NCI-H2171 treated with DMSO at 0.1 percent for 48 hours (cell line): ENCODE measurements around the gene PRX.
"Not testable (repeated sequence)": the region's sequence is repeated elsewhere in the genome, so short reads cannot be mapped to it uniquely, and the experiment has no call there.

ENCODE experiments used
- DNase-seq: peaks from one replicate; lab custom pipeline; 2025; lab: John Stamatoyannopoulos, UW

PRX gene

DNA sequence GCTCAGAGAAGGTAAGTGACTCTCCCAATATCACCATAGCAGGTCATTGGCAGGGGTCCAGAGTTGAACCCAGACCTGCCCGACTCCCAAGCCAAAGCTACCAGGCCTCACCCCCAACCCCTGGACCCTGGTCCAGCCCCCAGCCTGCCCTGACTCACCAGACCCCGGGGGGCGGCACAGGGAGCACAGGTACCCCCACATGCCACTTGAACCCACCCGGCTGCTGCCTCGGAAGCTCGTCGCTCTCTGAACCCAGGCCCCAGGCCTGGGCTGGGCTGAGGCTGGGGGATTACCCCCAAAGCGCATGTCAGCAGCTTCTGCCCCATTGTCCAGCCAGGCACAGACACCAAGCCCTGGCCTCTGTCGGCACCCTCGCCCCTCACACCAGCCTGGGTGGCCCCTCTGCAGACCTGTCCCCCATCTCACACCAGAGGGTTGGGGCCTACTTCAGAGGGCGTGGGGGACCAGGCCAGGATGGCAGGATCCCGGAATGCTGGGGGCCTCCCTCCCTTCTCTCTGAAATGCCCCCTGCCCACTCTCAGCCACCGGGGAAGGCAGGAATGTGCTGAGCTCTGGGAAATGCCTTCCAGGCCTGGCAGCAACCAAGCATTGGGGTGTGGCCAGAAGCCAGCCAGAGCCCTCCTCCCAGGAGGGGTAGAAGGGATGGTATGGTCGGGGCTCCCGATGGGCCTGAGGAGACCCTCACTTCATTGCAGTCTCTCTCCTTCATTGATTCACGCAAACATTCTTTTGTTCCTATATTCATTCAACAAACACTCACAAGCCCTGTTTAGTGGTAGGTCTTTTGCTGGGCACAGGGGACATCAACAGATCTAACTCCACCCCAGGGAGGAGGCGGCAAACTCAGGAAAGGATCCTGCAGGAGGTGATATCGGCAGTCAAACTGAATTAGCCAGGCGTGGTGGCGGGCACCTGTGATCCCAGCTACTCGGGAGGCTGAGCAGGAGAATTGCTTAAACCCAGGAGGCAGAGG lies 1.7 kb upstream of the PRX start:
- DNase-seq = no peak

GRCh38 chr19:40412866-40413265 lies 312 bp downstream of the PRX start:
- no peak for DNase-seq

DNA sequence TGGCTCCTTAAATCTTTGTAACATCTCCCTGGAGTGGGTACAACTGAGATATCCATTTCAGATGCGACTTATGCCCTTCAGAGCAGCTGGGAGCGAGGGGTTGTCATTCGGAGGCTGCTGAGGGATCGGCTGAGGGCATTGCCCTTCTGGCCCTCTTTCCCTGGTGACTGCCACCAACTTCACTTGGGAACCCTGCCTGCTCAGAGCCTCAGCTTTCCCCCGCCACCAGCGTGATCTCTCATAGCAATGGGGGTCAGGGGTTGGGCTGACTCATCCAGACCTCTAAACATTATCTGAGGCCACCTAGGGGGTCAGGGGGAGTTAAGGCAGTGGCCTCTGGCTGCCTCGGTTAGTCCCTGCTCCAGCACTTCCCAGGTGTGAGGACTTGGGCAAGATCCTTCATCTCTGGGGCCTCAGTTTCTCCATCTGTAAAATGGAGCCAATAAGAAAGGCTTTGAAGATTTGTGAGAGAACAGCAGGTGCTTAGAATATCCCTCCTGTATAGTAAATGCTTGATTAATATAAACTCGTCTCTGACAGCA lies 1.1 kb downstream of the PRX start:
- DNase-seq = no peak

DNA sequence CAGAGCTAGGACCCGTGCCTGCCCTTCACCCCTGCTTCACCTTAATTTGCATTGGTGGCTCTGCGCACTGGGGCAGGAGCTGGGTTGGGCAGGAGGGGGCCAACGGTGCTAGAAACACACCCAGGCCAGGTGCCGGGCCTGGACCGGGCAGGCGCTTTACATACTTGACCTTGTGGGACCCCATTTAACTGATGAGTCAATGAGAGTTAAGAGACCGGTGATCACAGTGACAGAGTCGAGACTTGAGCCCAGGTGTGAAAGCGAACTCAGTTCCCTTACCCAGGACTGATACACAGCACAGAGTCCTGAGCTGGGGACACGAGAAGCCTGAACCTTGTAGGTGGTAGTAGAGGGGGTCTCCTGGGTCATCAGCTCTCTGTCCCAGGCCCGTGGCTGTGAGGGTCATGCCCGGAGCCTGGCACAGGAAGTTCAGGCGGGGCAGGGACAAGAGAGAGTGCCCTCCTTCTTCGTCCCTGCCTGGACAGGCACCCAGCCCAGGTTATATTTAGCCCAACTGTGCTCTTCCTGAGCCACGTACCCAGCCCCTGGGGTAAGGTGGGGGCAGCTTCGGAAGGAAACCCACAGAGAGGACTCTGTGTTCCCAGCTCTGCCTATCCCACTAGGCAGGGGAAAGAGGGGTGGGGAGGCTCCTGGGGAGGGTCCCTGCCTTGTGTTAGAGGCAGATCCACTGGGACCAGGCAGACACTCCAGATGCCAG lies 1.9 kb downstream of the PRX start:
- DNase-seq = no peak

DNA sequence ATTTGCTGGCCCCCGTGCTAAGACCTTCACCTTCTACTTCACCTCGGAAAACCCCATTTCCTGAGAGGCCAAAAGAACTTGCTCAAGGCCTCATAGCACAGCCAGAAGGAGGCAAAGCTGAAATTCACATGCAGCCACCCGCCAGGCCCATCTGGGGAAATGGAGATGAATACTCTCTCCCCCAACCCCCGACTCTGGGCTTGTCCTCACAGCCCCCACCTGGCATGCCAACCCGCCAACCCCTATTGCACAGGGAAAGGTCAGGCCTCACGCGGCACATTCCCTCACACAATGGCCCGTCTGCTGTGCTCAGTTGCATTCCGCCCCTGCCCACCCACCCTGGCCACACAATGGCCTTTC lies 3.2 kb downstream of the PRX start:
- DNase-seq = no peak

- not testable (repeated sequence) for DNase-seq
Observed at GRCh38 chr19:40408598-40408925, 4.6 kb downstream of the PRX start.

GRCh38 chr19:40407714-40408597 lies 5.2 kb downstream of the PRX start:
- no peak for DNase-seq

GRCh38 chr19:40403262-40403984 lies 9.8 kb downstream of the PRX start:
- peak; percentile 56 for DNase-seq

- DNase-seq = no peak
Observed at GRCh38 chr19:40400559-40400958, 12.6 kb downstream of the PRX start.

- no peak for DNase-seq
Observed at GRCh38 chr19:40398417-40399131, 14.6 kb downstream of the PRX start.

DNA sequence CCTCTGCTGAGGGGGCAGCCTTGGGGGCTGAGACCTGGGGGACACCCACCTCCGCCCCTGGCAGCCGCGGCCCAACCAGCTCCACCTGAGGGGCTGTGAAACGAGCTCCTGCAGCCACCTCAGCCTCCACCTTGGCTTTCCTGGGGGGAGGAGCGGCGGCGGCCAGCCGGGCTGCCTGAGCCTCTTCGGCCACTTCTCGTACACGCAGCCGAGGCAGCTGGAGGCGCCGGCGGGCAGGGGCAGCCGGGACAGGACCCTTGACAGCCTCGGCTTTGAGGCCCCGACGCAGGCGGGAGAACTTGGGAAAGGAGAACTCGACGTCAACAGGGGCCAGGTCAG lies 15.6 kb downstream of the PRX start:
- no peak for DNase-seq

DNA sequence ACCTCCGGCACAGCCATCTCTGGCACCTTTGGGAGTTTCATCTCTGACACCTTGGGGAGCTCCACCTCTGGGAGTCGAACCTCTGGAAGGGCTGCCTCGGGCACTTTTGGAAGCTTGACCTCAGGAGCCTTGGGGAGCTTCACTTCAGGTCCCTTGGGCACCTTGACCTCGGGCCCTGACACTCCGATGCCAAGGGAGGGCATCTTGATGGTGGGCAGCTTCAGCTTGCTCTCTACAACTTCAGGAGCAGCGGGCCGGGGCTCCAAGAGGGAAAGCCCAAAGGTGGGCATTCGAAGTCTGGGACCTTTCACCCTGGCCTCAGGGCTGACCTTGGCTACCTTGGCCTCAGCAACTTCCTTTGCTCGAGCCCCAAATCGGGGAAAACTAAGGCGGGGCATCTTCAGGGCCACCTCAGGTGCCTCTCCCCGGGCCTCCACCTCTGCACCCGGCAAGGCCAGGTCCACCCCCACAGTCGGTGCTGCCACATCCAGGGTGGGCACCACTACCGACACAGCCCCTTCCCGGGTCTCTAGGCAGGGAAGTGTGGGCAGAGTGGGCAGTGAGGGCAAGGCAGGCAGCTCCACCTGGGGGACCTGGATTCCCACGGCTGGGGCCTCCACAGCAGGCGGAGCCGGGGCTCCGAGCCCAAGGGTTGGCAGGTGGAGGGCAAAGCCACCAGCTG lies 16.2 kb downstream of the PRX start:
- DNase-seq = no peak

DNA sequence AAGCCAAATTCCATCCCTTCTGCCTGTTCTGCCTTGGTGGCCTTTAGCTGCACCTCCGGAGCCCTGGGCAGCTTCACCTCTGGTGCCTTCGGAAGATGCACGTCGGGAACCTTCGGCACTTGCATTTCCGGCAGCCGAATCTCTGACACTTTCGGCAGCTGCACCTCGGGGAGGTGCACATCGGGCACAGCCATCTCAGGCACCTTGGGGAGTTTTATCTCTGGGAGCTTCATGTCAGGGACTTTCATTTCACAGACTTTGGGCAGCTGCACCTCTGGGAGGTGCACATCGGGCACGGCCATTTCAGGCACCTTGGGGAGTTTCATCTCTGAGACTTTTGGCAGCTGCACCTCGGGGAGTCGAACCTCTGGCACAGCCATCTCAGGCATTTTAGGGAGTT lies 17.2 kb downstream of the PRX start:
- no peak for DNase-seq

DNA sequence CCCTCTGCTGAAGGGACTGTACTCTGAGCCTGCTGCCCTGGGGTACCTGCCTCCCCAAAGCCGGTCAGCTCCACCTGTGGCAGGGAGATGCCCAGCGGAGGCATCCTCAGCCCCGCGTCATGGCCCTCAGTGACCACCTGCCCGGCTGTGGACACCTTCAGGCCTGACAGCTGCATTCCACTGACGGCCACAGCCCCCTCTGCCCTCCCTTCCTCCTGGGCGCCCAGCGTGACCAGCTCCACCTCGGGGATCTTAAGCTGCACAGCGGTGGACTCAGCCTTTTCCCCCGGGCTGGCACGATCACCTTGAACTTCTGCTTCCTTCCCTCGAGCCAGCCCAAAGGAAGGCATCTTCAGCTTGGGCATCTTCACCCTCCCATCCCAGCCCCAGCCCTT lies 18.4 kb downstream of the PRX start:
- no peak for DNase-seq

- no peak for DNase-seq
Observed at GRCh38 chr19:40393894-40394815, 19.0 kb downstream of the PRX start.

- DNase-seq = no peak
Observed at GRCh38 chr19:40392894-40393517, 20.2 kb downstream of the PRX start.

- no peak for DNase-seq
Observed at GRCh38 chr19:40392123-40392522, 21.1 kb downstream of the PRX start.

DNA sequence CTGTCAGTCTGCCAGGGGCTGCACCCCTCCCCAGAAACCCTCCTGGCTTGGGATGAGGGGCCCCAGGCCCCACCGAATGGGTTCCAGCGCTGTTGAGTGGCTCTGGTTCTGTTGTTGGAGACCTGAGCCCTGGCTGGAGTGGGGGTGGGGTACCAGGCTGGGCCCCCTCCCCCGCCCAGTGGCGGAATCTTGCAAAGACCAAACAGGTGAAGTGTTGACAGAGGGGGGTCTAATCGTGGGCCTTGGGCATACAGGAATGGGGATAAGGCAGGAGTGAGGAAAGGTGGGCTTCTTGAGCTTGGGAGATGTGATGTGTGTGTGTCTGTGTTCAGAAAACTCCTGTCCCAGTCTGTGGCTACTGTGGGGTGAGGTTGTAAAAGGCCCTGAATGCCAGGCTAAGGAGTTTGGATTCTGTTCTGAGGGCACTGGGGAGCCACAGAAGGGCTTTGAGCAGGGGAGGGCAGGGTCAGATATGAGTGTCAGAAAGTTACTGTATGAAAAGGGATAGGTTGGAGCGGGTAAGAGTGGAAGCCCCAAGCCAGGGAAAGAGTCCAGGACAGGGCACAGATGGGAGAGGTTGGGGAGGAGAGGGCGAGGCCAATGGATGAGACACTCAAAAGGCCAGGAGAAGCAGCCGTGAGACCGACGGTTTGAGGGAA lies 23.0 kb downstream of the PRX start, which contains the start of gene HIPK4:
Gene HIPK4, minus strand, starts transcription at position 98 of the 659 bp plus-strand sequence. CDS start 279 bp downstream, outside the sequence.
- DNase-seq = no peak
